ENCODE measurements around the gene AMZ2.
"Not testable (repeated sequence)": the region's sequence is repeated elsewhere in the genome, so short reads cannot be mapped to it uniquely, and the experiment has no call there.

The AMZ2 gene

DNA sequence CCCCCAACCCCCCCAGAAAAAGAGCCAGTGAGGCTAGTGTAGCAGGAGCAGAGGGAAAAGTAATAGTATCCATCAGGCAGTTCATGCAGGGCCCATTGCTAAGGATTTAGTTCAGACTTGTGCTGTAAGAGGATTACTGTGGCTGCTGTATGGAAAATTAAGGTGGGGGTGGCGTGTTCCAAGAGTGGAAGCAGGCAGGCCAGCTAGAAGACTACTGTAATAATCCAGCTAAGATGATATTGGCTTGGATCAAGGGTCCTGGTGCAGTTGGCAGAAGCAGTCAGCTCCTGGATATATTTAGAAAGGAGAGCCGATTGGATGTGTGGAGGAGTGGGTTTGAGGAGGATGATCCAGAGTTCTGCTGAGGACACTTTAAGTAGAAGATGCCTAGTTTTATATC lies 14.6 kb downstream of the AMZ2 start:
- not testable (repeated sequence) for H3K4me3 Mint-ChIP-seq; DNase-seq (ENCODE audit: low spot score in 2 of 2); H3K9me3 Mint-ChIP-seq; H3K27me3 Mint-ChIP-seq; ATAC-seq (replicated peaks; ENCODE audit: extremely low read depth, poor library complexity, severe bottlenecking)
- peaks cover 28% of the 10 kb centered on the region for H3K4me1 Mint-ChIP-seq
- peaks cover 20% of the 10 kb centered on the region for H3K36me3 Mint-ChIP-seq (ENCODE audit: insufficient read depth)
- H3K27ac Mint-ChIP-seq (ENCODE audit: low read depth) = peak overlapping the region; percentile 2

DNA sequence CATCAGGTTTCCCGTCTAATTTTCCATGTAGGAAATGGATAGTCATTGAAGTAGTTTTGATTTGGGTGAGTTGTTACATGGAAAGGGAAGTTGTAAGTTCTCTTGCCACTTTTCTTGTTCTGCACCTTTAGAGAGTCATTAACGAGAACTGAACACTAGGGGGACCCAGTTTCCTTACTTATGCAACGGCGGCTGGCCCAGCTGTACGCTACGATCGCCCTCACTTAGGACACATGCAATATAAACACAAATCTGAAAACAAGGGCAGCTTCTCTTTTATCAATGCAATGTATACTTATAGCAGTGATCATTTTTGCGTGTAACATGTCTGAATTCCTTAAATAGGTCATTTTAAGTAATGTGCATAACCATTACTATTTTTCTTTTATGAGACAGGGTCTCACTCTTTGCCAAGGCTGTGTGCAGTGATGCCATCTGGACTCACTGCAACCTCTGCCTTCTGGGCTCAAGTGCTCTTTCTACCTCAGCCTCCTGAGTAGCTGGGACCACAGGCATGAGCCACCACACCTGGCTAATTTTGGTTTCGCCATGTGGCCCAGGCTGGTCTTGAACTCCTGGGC lies 15.3 kb downstream of the AMZ2 start:
- not testable (repeated sequence) for DNase-seq (ENCODE audit: low spot score in 2 of 2)

DNA sequence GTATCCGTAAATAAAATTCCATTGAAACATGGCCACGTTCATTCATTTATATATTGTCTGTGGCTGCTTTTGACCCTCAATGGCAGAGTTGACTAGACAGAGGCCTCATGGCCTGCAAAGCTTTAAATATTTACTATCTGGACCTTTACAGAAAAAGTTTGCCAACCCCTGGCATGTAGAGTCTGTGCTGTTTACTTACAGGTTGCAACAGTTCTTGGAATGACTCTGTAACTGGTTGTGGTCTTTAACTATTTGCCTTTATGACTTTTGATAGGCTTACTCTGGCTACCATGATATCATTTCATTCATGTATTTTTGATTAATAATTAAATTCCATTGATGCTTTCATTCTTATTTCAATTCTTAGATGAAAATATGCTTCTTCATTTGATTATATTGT lies 18.0 kb downstream of the AMZ2 start:
- Mint-ChIP-seq H3K27ac (ENCODE audit: low read depth) (peak overlapping the region; percentile 62), H3K36me3 (ENCODE audit: insufficient read depth) (peaks cover 27% of the 10 kb centered on the region), H3K4me1 (peaks cover 16% of the 10 kb centered on the region)
- ATAC-seq (replicated peaks; ENCODE audit: extremely low read depth, poor library complexity, severe bottlenecking); H3K27me3 Mint-ChIP-seq; H3K9me3 Mint-ChIP-seq; H3K4me3 Mint-ChIP-seq; DNase-seq (ENCODE audit: low spot score in 2 of 2): not testable (repeated sequence)

More for the DNA sequence above, 15.3 kb downstream of the AMZ2 start:
- not testable (repeated sequence) for ATAC-seq (replicated peaks; ENCODE audit: extremely low read depth, poor library complexity, severe bottlenecking); H3K9me3 Mint-ChIP-seq; H3K27me3 Mint-ChIP-seq; H3K4me3 Mint-ChIP-seq
- H3K4me1 Mint-ChIP-seq = peaks cover 25% of the 10 kb centered on the region
- peak overlapping the region; percentile 2 for H3K27ac Mint-ChIP-seq (ENCODE audit: low read depth)
- H3K36me3 Mint-ChIP-seq (ENCODE audit: insufficient read depth) = peaks cover 21% of the 10 kb centered on the region

DNA sequence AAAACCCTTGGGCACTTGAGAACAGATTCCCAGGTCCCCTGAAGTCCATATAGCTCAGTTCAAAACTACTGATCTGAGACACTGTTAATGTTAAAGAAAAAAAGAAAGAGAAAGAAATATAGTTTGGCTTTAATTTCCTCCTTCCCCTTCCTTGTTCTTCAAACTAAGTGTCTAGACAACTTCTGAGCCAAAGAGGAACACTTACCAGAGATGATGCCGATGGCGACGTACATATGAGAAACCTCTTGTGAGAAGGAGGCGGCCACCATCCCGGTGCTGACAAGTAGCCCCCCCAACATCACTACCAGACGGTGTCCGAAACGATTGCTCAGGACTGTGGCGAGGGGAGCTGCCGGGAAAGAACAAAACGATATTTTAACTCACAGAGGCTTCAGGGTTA lies 25.9 kb downstream of the AMZ2 start:
- Mint-ChIP-seq H3K27ac (ENCODE audit: low read depth) (no peak overlapping the region), H3K27me3 (no peaks in the 10 kb centered on the region), H3K4me3 (no peak overlapping the region), H3K9me3 (no peaks in the 10 kb centered on the region), H3K4me1 (peaks cover 5% of the 10 kb centered on the region), H3K36me3 (ENCODE audit: insufficient read depth) (peaks cover 57% of the 10 kb centered on the region)
- ATAC-seq (replicated peaks; ENCODE audit: extremely low read depth, poor library complexity, severe bottlenecking) = no peak
- DNase-seq (ENCODE audit: low spot score in 2 of 2) = no peak

DNA sequence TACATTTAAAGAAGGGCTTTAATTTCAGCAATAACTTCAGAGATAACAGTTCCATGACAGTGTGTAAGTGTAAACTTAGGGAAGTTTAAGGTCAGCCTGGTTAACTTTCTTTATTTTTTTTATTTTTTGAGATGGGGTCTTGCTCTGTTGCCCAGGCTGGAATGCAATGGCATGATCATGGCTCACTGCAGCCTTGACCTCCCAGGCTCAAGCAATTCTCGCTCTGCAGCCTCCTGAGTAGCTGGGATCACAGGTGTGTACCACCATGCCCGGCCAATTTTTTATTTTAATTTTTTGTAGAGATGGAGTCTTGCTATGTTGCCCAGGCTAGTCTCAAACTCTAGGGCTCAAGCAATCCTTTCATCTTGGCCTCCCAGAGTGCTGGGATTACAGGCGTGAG lies 28.5 kb downstream of the AMZ2 start:
- H3K4me3 Mint-ChIP-seq; H3K27ac Mint-ChIP-seq (ENCODE audit: low read depth); ATAC-seq (replicated peaks; ENCODE audit: extremely low read depth, poor library complexity, severe bottlenecking); H3K9me3 Mint-ChIP-seq; DNase-seq (ENCODE audit: low spot score in 2 of 2); H3K27me3 Mint-ChIP-seq: not testable (repeated sequence)
- peaks cover 11% of the 10 kb centered on the region for H3K4me1 Mint-ChIP-seq
- H3K36me3 Mint-ChIP-seq (ENCODE audit: insufficient read depth) = peaks cover 55% of the 10 kb centered on the region

DNA sequence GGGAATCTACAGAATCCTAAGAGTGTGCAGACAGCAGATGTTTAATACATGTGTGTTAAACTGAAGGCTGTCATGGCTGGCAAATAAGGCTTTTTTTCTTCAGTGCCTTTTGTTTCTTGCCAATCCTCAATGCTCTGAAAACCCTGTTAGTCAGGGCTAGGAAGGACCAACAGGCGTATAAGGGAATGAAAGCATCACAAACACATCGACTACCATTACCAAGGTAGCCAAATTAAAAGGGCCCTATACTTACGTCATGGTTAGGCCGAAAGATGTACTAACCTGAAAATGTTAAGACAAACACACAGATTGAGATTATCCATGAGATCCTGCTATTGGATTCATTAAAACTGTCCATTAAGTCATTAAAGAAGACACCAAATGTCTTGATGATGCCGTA lies 30.0 kb downstream of the AMZ2 start:
- Mint-ChIP-seq H3K36me3 (ENCODE audit: insufficient read depth) (peaks cover 48% of the 10 kb centered on the region), H3K27ac (ENCODE audit: low read depth) (no peak overlapping the region), H3K4me3 (no peak overlapping the region), H3K27me3 (no peaks in the 10 kb centered on the region), H3K4me1 (peaks cover 8% of the 10 kb centered on the region), H3K9me3 (no peaks in the 10 kb centered on the region)
- ATAC-seq (replicated peaks; ENCODE audit: extremely low read depth, poor library complexity, severe bottlenecking) = no peak
- DNase-seq (ENCODE audit: low spot score in 2 of 2) = no peak

DNA sequence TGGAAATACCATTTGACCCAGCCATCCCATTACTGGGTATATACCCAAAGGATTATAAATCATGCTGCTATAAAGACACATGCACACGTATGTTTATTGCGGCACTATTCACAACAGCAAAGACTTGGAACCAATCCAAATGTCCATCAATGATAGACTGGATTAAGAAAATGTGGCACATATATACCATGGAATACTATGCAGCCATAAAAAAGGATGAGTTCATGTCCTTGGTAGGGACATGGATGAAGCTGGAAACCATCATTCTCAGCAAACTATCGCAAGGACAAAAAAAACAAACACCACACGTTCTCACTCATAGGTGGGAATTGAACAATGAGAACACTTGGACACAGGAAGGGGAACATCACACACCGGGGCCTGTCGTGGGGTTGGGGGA lies 34.1 kb downstream of the AMZ2 start:
- H3K4me1 Mint-ChIP-seq = peaks cover 15% of the 10 kb centered on the region

DNA sequence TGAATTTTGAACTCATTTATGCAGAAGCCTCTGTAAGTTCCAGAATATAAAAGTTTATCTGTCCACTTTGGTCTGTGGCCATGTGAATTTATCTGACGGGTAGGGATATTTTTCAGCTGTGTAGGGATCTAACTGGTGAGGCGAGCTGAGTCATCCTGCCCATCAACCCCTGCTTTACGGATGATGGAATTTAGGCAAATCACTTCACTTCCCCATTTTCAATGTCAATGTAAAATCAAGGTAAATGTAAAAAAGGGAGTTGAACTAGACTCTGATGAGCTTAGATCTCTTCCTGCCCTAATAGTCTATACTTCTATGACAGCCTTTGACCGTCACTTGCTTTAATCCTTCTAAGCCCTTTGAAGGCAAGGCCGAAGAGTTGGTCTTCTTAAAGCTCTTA lies 40.5 kb downstream of the AMZ2 start:
- no peaks in the 10 kb centered on the region for H3K9me3 Mint-ChIP-seq
- ATAC-seq (replicated peaks; ENCODE audit: extremely low read depth, poor library complexity, severe bottlenecking) (no peak), DNase-seq (ENCODE audit: low spot score in 2 of 2) (no peak)
- H3K27me3 Mint-ChIP-seq = no peaks in the 10 kb centered on the region
- peaks cover 23% of the 10 kb centered on the region for H3K36me3 Mint-ChIP-seq (ENCODE audit: insufficient read depth)
- peaks cover 54% of the 10 kb centered on the region for H3K4me1 Mint-ChIP-seq
- H3K4me3 Mint-ChIP-seq = peak overlapping the region; percentile 99
- H3K27ac Mint-ChIP-seq (ENCODE audit: low read depth) = peak overlapping the region; percentile 71

More for the DNA sequence above, 34.1 kb downstream of the AMZ2 start:
- Mint-ChIP-seq H3K27ac (ENCODE audit: low read depth) (peak overlapping the region; percentile 53), H3K36me3 (ENCODE audit: insufficient read depth) (peaks cover 32% of the 10 kb centered on the region)
- H3K27me3 Mint-ChIP-seq; DNase-seq (ENCODE audit: low spot score in 2 of 2); H3K4me3 Mint-ChIP-seq; H3K9me3 Mint-ChIP-seq; ATAC-seq (replicated peaks; ENCODE audit: extremely low read depth, poor library complexity, severe bottlenecking): not testable (repeated sequence)

DNA sequence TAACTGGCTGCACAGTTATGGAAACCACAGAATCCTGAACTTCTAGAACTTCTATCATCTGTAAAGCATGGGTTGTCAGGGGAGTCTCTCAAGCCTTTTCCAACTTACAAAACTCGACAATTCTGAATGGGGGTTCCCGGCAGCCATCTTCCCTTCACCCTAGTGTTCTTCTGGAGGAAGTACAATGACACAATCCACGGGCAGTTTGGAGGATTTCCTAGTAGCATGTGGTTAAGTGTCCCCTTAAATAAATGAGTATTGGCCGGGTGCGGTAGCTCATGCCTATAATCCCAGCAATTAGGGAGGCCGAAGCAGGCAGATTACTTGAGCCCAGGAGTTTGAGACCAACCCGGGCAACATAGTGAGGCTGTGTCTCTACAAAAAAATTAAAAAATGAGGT lies 41.0 kb downstream of the AMZ2 start:
- DNase-seq (ENCODE audit: low spot score in 2 of 2) = no peak
- Mint-ChIP-seq H3K4me3 (peak overlapping the region; percentile 99), H3K36me3 (ENCODE audit: insufficient read depth) (peaks cover 23% of the 10 kb centered on the region), H3K27me3 (no peaks in the 10 kb centered on the region), H3K9me3 (no peaks in the 10 kb centered on the region), H3K27ac (ENCODE audit: low read depth) (peak overlapping the region; percentile 71), H3K4me1 (peaks cover 54% of the 10 kb centered on the region)
- ATAC-seq (replicated peaks; ENCODE audit: extremely low read depth, poor library complexity, severe bottlenecking) = no peak

DNA sequence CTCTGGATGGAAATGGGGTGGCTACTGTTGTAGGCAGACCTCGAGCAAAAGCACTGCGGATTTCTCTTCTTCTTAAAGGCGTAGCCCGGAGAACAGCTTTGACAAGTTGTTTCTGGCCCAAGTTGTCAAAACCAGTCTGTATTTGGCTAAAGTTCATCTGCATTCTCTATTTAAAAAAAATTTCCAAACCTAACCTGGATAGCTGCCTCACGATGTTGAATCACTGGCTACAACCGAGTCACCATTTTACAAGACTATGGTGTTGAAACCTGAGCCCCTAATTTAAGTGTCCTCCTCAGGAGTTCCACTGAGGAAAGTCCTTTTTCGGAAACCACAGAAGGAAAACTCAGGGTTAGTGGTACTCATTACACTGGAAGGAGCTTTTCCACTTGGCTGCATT lies 41.6 kb downstream of the AMZ2 start:
- peaks cover 54% of the 10 kb centered on the region for H3K4me1 Mint-ChIP-seq
- peaks cover 21% of the 10 kb centered on the region for H3K36me3 Mint-ChIP-seq (ENCODE audit: insufficient read depth)
- DNase-seq (ENCODE audit: low spot score in 2 of 2) (no peak), ATAC-seq (replicated peaks; ENCODE audit: extremely low read depth, poor library complexity, severe bottlenecking) (no peak)
- H3K27me3 Mint-ChIP-seq = no peaks in the 10 kb centered on the region
- H3K27ac Mint-ChIP-seq (ENCODE audit: low read depth) = peak overlapping the region; percentile 99
- H3K9me3 Mint-ChIP-seq = no peaks in the 10 kb centered on the region
- peak overlapping the region; percentile 99 for H3K4me3 Mint-ChIP-seq

DNA sequence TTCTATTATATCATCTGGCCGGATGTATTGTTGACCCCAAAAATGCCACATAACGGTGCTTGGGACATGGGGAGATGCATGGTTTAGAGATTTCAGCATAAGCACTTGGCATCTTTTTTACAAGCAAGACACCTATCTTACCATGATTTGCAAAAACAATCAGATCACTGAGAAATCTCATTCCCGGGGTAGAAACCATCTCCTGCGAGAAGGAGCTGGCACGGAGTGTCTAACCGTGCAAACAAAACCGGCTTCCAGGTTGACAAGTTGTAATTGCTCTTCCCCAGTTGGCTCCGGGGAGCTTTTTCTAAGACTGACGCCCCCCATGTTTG lies 42.1 kb downstream of the AMZ2 start:
- Mint-ChIP-seq H3K4me1 (peaks cover 58% of the 10 kb centered on the region), H3K9me3 (no peaks in the 10 kb centered on the region), H3K36me3 (ENCODE audit: insufficient read depth) (peaks cover 21% of the 10 kb centered on the region), H3K4me3 (peak overlapping the region; percentile 99), H3K27me3 (no peaks in the 10 kb centered on the region), H3K27ac (ENCODE audit: low read depth) (peak overlapping the region; percentile 99)
- ATAC-seq (replicated peaks; ENCODE audit: extremely low read depth, poor library complexity, severe bottlenecking) (no peak), DNase-seq (ENCODE audit: low spot score in 2 of 2) (no peak)

DNA sequence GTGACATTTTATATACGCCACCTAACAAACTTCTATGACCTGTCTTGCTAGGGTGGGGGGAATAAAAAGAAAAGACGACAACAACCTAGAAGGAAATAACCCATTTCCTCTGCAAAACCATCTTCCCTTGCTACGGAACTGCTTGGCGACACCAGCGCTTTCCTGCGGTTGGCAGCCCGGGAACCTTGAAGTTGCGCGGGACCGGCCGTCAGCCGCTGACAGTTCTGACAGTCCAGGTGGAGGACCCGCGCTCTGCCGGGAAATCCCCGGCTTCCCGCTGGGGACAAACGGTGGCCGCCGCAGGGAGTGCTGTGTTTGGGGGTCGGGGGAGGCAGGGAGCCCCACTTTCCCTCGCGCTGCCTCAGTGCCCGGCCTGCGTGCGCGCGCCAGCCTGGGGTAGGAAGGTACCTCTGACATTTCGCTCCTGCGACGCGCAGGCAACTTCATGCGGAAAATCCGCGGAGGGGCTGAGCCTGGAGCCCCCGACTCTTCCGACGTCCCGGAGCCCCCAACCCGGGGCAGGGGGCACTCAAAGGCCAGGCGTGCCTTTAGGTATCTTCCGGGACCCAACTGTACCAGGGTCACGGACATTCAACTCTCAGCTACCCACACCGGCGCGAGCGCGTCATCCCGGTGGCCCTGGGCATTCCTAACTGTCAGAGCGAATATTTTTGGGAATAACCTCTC lies 42.6 kb downstream of the AMZ2 start:
- Mint-ChIP-seq H3K4me3 (peak overlapping the region; percentile 99), H3K27me3 (no peaks in the 10 kb centered on the region), H3K9me3 (no peaks in the 10 kb centered on the region), H3K4me1 (peaks cover 60% of the 10 kb centered on the region), H3K27ac (ENCODE audit: low read depth) (peak overlapping the region; percentile 99), H3K36me3 (ENCODE audit: insufficient read depth) (peaks cover 21% of the 10 kb centered on the region)
- DNase-seq (ENCODE audit: low spot score in 2 of 2) (peak; percentile 45 to 67), ATAC-seq (replicated peaks; ENCODE audit: extremely low read depth, poor library complexity, severe bottlenecking) (peak; percentile 5)

Data from central memory CD8-positive, alpha-beta T cell (primary cell).